ENCODE results near the gene SLC16A9.
"Not testable (repeated sequence)": the region's sequence is repeated elsewhere in the genome, so short reads cannot be mapped to it uniquely, and the experiment has no call there.

SLC16A9 gene

GRCh38 chr10:59641688-59642087 is 68.0 kb downstream of the SLC16A9 start:
- not testable (repeated sequence) for H3K36me3 Mint-ChIP-seq; H3K4me1 Mint-ChIP-seq; H3K4me3 Mint-ChIP-seq; H3K27ac Mint-ChIP-seq; H3K27me3 Mint-ChIP-seq; ATAC-seq (replicated peaks); DNase-seq
- H3K9me3 Mint-ChIP-seq = peaks cover 18 to 23% of the 10 kb centered on the region in 2 donors

DNA sequence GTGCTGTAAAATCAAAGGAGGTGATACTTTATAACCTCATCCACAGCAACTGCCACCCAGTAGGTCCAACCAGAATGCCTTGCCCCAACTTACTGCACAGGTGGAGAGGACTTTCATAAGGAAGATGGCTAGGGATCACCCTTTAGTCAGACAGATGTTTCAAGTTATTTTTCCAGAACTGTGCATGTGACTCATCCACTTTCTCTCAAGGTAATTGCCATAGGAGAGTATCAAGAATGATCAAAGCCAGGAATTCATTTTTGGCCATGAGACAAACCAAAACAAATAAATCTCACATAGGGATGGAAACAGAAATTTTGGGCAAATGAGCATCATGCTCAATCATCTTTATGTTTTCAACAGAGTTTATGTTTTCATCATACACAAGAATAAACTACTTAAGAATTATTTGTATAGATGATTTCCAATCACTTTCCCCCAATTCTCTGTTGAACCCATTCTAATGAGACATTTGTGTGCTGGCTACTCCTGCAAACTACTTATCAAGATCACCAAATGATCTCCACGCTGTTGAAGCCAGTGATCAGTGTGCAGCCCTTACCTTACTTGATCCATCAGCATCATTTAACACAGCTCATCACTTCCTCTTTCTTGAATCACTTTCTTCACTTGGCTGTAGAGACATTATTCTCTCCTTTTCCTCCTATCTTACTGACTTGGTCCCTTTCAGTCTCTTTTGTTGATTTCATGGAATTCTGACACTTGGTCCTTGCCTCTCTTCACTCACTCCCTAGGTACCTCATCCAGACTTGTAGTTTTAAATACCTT is 74.0 kb downstream of the SLC16A9 start:
- Mint-ChIP-seq H3K36me3 (no peaks in the 10 kb centered on the region), H3K4me1 (peaks cover 2 to 5% of the 10 kb centered on the region in 2 donors), H3K4me3 (no peak overlapping the region), H3K27me3 (peaks cover 0 to 4% of the 10 kb centered on the region in 2 donors), H3K9me3 (peaks cover 2 to 6% of the 10 kb centered on the region in 2 donors), H3K27ac (no peak overlapping the region)
- ATAC-seq (replicated peaks) = no peak
- no peak for DNase-seq

DNA sequence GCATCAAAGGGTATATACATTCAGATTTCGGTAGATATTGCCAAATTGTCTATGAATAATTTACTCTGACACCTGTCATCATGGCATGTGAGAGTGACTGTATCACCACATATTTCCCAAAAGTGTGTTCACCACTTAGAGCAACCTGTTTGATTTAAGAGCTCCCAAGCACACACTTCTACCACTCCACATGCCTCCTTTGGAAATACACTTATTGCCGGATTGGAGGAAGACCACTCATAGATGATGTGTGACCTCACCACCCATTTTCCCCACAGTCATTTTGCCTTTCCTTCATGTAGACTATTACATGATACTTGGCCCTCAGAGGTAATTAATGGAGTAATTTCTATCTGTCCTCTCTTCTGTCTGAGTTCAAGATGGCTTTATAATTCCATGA is 75.5 kb downstream of the SLC16A9 start:
- Mint-ChIP-seq H3K27ac (no peak overlapping the region), H3K4me3 (no peak overlapping the region), H3K4me1 (peaks cover 2 to 5% of the 10 kb centered on the region in 2 donors), H3K9me3 (peaks cover 2 to 6% of the 10 kb centered on the region in 2 donors), H3K36me3 (no peaks in the 10 kb centered on the region), H3K27me3 (peaks cover 0 to 4% of the 10 kb centered on the region in 2 donors)
- no peak for DNase-seq
- ATAC-seq (replicated peaks) = no peak

- H3K4me1 Mint-ChIP-seq = peaks cover 2 to 5% of the 10 kb centered on the region in 2 donors
- no peak for DNase-seq
- peaks cover 0 to 4% of the 10 kb centered on the region in 2 donors for H3K27me3 Mint-ChIP-seq
- H3K27ac Mint-ChIP-seq = no peak overlapping the region
- H3K9me3 Mint-ChIP-seq = peaks cover 2 to 6% of the 10 kb centered on the region in 2 donors
- ATAC-seq (replicated peaks) = peak in 1 of 2 donors; percentile 41
- no peaks in the 10 kb centered on the region for H3K36me3 Mint-ChIP-seq
- H3K4me3 Mint-ChIP-seq = no peak overlapping the region
These were observed 76.6 kb downstream of the SLC16A9 start for GRCh38 chr10:59633063-59633462.

DNA sequence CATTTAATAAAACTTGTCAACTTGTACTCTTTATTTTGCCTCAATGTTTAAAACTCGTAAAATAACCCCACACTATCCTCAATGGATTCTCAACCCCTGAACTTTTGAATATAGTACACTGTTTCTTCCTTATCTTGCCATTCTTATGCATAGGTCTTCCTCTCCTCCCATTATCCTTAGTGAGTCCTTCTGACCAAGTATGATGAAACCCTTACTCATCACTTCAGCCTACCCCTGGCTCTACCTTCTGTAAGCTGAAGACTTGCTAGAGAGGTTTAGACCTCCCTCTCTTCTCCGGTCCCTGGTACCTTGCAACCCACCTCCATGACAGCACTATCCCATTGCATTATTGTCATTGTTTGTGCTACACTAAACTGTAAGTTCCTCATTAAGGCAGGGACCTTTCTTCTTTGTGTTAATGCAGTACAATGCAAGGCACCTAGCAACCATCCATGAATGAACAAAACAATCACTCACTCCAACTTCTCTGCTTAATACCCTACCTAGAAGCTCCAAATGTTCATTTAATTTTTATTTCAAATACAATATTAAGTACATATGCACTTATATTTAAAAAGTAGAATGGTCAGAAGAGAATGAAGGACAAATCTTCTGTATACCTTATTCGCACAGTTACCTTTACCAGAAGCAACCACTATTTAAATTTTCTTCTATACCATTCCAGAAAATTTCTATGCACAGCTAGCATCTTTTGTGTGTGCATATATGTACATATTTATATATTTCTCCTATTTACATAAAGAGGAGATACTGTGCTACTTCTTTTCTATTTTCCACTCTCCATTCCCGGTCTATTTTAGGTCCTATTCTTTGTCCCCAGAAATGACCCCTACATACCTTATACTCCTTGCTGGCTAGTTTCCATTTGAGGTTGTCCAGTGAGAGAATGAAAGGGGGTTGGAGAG is 77.5 kb downstream of the SLC16A9 start:
- Mint-ChIP-seq H3K36me3 (no peaks in the 10 kb centered on the region), H3K4me1 (peaks cover 2 to 5% of the 10 kb centered on the region in 2 donors), H3K4me3 (no peak overlapping the region), H3K27me3 (peaks cover 0 to 3% of the 10 kb centered on the region in 2 donors), H3K9me3 (peaks cover 2 to 3% of the 10 kb centered on the region in 2 donors), H3K27ac (no peak overlapping the region)
- DNase-seq = no peak
- ATAC-seq (replicated peaks) = no peak

DNA sequence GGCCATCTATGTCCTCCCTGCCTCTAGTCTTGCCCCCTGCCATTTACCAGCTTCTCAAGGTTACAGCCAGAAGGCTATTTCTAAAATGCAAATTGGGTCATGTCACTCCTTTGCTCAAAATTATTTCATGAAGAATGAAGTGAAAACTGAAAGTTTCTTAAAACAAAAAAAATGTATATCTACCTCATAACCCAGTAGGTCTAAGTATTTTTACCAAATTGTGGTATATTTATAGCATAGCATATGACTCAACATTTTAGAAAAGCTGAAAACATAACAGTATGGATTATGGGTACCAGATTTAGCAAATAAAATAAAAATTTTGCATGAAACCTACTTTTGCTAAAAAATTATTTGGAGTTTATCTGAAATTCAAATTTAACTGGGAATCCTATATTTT is 78.4 kb downstream of the SLC16A9 start:
- H3K9me3 Mint-ChIP-seq = no peaks in the 10 kb centered on the region
- no peaks in the 10 kb centered on the region for H3K36me3 Mint-ChIP-seq
- no peak for DNase-seq
- H3K27me3 Mint-ChIP-seq = no peaks in the 10 kb centered on the region
- H3K4me3 Mint-ChIP-seq = no peak overlapping the region
- peaks cover 2 to 7% of the 10 kb centered on the region in 2 donors for H3K4me1 Mint-ChIP-seq
- no peak overlapping the region for H3K27ac Mint-ChIP-seq
- no peak for ATAC-seq (replicated peaks)

- peaks cover 7 to 10% of the 10 kb centered on the region in 2 donors for H3K4me1 Mint-ChIP-seq
- no peak overlapping the region for H3K4me3 Mint-ChIP-seq
- no peaks in the 10 kb centered on the region for H3K36me3 Mint-ChIP-seq
- H3K27ac Mint-ChIP-seq = no peak overlapping the region
- no peak for ATAC-seq (replicated peaks)
- no peaks in the 10 kb centered on the region for H3K27me3 Mint-ChIP-seq
- no peak for DNase-seq
- no peaks in the 10 kb centered on the region for H3K9me3 Mint-ChIP-seq
These were observed 80.7 kb downstream of the SLC16A9 start for GRCh38 chr10:59628965-59629364.

DNA sequence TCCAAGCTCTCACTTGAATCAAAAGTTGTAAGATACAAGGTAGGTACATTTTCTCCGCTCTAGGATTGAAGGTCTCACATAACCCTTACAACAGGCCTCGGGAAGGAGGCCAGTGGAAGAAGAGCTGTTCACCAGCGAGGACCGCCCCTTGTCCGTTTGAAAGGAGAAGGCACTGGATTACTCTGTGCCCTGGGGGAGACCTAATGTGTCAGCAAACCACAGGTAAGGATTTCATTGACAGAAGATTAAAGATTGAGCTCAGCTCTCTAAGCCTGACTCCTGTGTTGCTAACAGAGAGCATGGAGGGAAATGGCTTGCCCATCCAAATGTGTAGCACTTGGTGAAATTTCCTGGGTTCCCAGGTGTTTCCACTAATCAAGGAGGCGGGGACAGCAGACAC is 81.2 kb downstream of the SLC16A9 start:
- ATAC-seq (replicated peaks) (no peak), DNase-seq (no peak)
- peaks cover 7 to 10% of the 10 kb centered on the region in 2 donors for H3K4me1 Mint-ChIP-seq
- H3K27ac Mint-ChIP-seq = no peak overlapping the region
- H3K4me3 Mint-ChIP-seq = no peak overlapping the region
- no peaks in the 10 kb centered on the region for H3K36me3 Mint-ChIP-seq
- no peaks in the 10 kb centered on the region for H3K9me3 Mint-ChIP-seq
- no peaks in the 10 kb centered on the region for H3K27me3 Mint-ChIP-seq

GRCh38 chr10:59627366-59628018 is 82.2 kb downstream of the SLC16A9 start:
- Mint-ChIP-seq H3K4me3 (no peak overlapping the region), H3K9me3 (no peaks in the 10 kb centered on the region), H3K27me3 (no peaks in the 10 kb centered on the region), H3K27ac (no peak overlapping the region), H3K36me3 (no peaks in the 10 kb centered on the region), H3K4me1 (peaks cover 7 to 10% of the 10 kb centered on the region in 2 donors)
- DNase-seq (no peak), ATAC-seq (replicated peaks) (no peak)

DNA sequence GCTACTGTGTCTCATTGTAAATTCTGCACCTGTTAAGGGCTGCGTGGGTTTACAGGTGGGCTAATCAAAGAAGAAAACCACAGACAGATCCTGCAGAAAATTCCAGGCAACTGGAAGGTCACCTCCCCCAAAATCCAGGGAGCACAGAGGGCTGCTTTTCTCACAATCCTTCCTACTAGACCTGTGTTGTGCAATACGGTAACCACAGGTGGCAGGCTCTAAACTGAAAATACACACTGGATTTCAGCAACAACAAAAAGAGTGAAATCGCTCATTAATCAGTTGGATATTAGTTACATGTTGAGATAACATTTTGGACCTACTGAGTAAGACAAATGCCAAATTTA is 83.2 kb downstream of the SLC16A9 start:
- Mint-ChIP-seq H3K4me3 (no peak overlapping the region), H3K4me1 (peaks cover 7 to 10% of the 10 kb centered on the region in 2 donors), H3K36me3 (no peaks in the 10 kb centered on the region), H3K27me3 (no peaks in the 10 kb centered on the region), H3K9me3 (no peaks in the 10 kb centered on the region), H3K27ac (no peak overlapping the region)
- no peak for ATAC-seq (replicated peaks)
- DNase-seq = no peak

DNA sequence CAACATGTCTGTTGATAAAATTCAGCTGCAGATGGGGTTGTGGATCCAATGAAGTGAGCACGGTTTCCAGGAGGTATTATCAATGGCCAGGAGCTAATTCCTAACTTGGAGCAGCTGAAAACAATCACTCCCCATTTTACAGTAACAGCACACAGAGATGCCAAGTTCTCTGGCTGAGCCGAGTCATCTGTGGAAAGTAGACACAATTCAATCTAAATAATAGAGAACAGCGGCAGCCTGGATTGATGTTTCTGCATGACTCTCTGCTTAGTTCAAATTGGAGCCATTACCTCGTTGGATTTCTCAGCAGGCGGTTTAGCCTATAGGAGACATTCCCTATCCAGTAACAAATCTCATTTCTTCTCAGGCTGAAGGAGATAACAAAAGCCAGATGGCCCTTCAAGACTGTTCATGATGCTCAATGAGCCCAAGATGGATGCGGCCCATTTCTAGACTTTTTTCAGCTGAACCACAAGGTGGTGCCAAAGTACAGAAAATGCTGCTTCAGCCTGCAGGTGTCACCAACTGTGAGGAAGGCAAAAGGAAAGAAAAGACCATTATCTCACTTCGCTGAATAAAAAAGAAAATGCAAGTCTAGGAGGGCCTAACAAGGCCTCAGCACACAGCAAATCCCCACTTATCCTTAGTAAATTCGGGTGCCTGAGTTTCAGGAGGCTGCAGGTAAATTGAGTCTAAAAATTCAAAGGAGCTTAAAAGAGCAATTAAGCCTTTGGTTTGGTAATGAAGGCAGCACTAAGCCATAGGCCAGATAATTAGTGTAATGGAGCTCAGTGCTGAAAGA is 83.7 kb downstream of the SLC16A9 start:
- Mint-ChIP-seq H3K9me3 (no peaks in the 10 kb centered on the region), H3K4me3 (no peak overlapping the region), H3K4me1 (peaks cover 5 to 6% of the 10 kb centered on the region in 2 donors), H3K36me3 (no peaks in the 10 kb centered on the region), H3K27ac (no peak overlapping the region), H3K27me3 (no peaks in the 10 kb centered on the region)
- peak; percentile 40 for DNase-seq
- peak; percentile 93 to 96 for ATAC-seq (replicated peaks)

GRCh38 chr10:59624951-59625350 is 84.7 kb downstream of the SLC16A9 start:
- Mint-ChIP-seq H3K4me1 (peaks cover 4 to 5% of the 10 kb centered on the region in 2 donors), H3K27me3 (no peaks in the 10 kb centered on the region), H3K27ac (no peak overlapping the region), H3K4me3 (no peak overlapping the region), H3K9me3 (no peaks in the 10 kb centered on the region), H3K36me3 (no peaks in the 10 kb centered on the region)
- DNase-seq (no peak), ATAC-seq (replicated peaks) (no peak)

DNA sequence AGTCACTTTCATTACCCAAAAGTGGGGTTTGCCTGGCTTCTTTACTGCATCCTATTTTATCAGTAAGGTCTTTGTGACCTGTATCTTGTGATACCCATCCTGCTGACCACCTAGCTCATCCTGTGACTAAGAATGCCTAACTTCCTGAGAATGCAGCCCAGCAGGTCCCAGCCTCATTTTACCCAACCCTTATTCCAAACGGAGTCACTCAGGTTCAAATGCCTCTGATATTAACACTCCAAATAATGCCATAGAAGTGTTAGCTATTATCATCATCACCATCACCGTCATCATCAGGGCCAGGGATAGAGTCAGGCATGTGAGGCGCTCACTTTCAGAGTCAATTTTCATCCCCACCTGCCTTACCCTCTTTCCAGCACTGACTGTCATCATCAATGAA is 85.5 kb downstream of the SLC16A9 start:
- Mint-ChIP-seq H3K4me1 (peaks cover 4 to 5% of the 10 kb centered on the region in 2 donors), H3K27me3 (no peaks in the 10 kb centered on the region), H3K4me3 (no peak overlapping the region), H3K27ac (no peak overlapping the region), H3K9me3 (no peaks in the 10 kb centered on the region), H3K36me3 (no peaks in the 10 kb centered on the region)
- ATAC-seq (replicated peaks) = no peak
- no peak for DNase-seq
